Mononuclear cell (primary cell): ENCODE data around the gene MLLT6. TPM values are rescaled to one million over a fixed set of nuclear protein-coding genes. Genes with fewer than 3 reads are reported as not detected.

Source experiments
- H3K27me3 ChIP-seq: 2 replicates; pipeline ENCODE4 v1.6.0; 2011; ENCODE audit warnings: low read length, control low read depth; ENCODE audit not compliant: insufficient read depth
- H3K4me1 ChIP-seq: 2 replicates; pipeline ENCODE4 v1.5.1; 2011; ENCODE audit warnings: mild to moderate bottlenecking, low read length, control low read depth; ENCODE audit not compliant: insufficient read depth
- H3K4me3 ChIP-seq: 2 replicates; pipeline ENCODE4 v1.5.1; 2011; ENCODE audit warnings: mild to moderate bottlenecking, low read length, moderate library complexity
- H3K9me3 ChIP-seq: 2 replicates; pipeline ENCODE4 v1.5.1; 2011; ENCODE audit warnings: low read depth, mild to moderate bottlenecking, control low read depth, low read length
- total RNA-seq: library from RNA; depleted of rRNA; stranded (reverse); fragments of >200 nt; gene quantifications from one replicate; pipeline ENCODE4 v1.2.3, GENCODE V29; 2012

MLLT6 gene
- total RNA-seq, 1 donor: 95.9 TPM

DNA sequence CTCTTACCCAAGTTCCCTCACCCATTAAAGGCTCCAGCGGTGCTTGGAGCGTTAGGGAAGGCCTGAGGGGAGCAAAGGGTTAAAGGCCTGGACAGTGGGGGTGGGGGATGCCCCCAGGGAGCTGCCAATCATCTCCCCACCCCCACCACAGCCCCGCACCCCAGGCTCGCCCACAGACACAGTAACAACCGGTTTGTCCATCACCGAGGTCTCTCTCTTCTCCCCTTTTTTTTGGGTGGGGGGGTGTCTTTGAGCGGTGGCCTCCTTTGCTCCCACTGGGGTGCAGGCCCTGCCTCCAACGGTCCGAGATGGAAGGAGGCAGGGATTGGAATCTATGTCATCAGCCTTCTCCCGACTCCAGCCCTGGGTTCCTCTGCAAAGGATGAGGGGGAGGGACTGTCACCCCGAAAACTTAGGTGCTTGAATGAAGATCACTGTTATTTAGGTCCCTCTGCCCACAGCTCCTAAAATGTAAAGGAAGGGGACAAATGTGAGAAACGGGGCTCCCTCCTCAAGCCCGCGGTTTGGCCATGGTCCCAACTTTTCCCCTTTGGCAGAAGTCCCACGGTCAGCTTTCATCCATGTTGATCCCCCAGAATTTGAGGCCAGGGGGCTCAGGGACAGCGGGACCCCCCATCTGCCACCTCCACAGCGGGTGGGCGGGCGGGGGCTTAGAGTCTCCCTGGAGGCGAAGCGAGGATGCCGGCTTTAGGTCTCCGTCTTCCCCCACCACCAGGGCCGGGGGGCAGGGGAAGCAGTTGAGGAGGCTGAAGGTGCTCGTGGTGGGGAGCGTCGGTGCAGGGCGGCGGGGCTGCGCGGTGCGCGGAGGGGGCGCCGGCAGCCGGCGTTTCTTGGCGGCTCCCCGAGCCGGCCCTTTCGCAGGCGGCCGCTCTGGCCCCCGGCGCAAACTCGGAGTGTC, 32.0 kb upstream of the MLLT6 start:
- H3K27me3 ChIP-seq: peaks cover 72% of the 10 kb centered on the region
- H3K4me3 ChIP-seq: no peak overlapping the region
- peaks cover 23% of the 10 kb centered on the region for H3K4me1 ChIP-seq
- no peaks in the 10 kb centered on the region for H3K9me3 ChIP-seq

DNA sequence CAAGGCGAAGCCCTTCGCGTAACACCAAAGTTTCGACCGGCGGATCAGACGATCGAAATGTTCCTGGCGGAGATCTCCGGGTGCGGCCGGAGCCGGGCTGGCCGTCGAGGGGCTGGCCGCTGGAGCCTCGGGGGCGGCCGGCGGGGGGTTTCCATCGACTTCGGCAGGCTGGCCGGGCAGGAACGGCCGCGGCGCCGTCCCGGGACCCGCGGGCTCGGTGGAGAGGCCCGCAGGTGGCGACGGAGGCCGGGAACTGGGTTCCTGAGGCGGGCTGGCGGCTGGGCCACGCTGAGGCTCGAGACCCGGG, 31.4 kb upstream of the MLLT6 start:
- no peak overlapping the region for H3K4me3 ChIP-seq
- peaks cover 23% of the 10 kb centered on the region for H3K4me1 ChIP-seq
- no peaks in the 10 kb centered on the region for H3K9me3 ChIP-seq
- peaks cover 66% of the 10 kb centered on the region for H3K27me3 ChIP-seq

- Histone ChIP-seq H3K4me3 (peak overlapping the region; percentile 40), H3K4me1 (peaks cover 23% of the 10 kb centered on the region), H3K9me3 (no peaks in the 10 kb centered on the region), H3K27me3 (peaks cover 60% of the 10 kb centered on the region)
These were observed 30.9 kb upstream of the MLLT6 start for GRCh38 chr17:38674014-38674748.

- Histone ChIP-seq H3K4me3 (peak within 1 kb of the TSS; percentile 40), H3K27me3 (peaks cover 52% of the 10 kb centered on the region), H3K4me1 (peaks cover 23% of the 10 kb centered on the region), H3K9me3 (no peaks in the 10 kb centered on the region)
These were observed 30.1 kb upstream of the MLLT6 start, which contains the start of gene EPOP for GRCh38 chr17:38674749-38675615. Gene EPOP (minus strand): TSS chr17:38674957. CDS start chr17:38674495, 462 bp downstream.

GRCh38 chr17:38676706-38677504, 28.2 kb upstream of the MLLT6 start:
- H3K27me3 ChIP-seq: peaks cover 40% of the 10 kb centered on the region
- peaks cover 23% of the 10 kb centered on the region for H3K4me1 ChIP-seq
- H3K9me3 ChIP-seq: no peaks in the 10 kb centered on the region
- no peak overlapping the region for H3K4me3 ChIP-seq

- no peaks in the 10 kb centered on the region for H3K9me3 ChIP-seq
- H3K4me1 ChIP-seq: peaks cover 23% of the 10 kb centered on the region
- H3K4me3 ChIP-seq: no peak overlapping the region
- H3K27me3 ChIP-seq: peaks cover 30% of the 10 kb centered on the region
These were observed 27.3 kb upstream of the MLLT6 start for GRCh38 chr17:38677819-38678218.

DNA sequence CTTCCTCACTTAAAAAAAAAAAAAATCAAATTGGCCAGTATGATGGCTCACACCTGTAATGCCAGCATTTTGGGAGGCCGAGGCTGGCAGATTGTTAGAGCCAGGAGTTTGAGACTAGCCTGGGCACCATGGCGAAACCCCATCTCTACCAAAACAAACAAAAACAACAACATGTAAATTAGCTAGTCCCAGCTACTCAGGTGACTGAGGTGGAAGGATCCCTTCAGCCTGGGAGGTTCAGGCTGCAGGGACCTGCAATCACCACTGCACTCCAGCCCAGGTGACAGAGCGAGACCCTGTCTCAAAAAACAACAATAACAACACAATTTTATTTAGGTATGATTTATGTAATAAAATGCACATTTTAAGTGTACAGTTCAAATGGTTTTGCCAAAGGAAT, 24.0 kb upstream of the MLLT6 start:
- H3K27me3 ChIP-seq: peaks cover 7% of the 10 kb centered on the region
- H3K9me3 ChIP-seq: no peaks in the 10 kb centered on the region
- no peak overlapping the region for H3K4me3 ChIP-seq
- H3K4me1 ChIP-seq: peaks cover 6% of the 10 kb centered on the region

- H3K4me3 ChIP-seq: no peak overlapping the region
- H3K4me1 ChIP-seq: peaks cover 6% of the 10 kb centered on the region
- no peaks in the 10 kb centered on the region for H3K27me3 ChIP-seq
These were observed 19.6 kb upstream of the MLLT6 start for GRCh38 chr17:38685491-38685890.

GRCh38 chr17:38687286-38687685, 17.8 kb upstream of the MLLT6 start:
- no peaks in the 10 kb centered on the region for H3K27me3 ChIP-seq
- no peaks in the 10 kb centered on the region for H3K9me3 ChIP-seq
- H3K4me1 ChIP-seq: peaks cover 6% of the 10 kb centered on the region
- no peak overlapping the region for H3K4me3 ChIP-seq

More at GRCh38 chr17:38685491-38685890, 19.6 kb upstream of the MLLT6 start:
- H3K9me3 ChIP-seq: no peaks in the 10 kb centered on the region

- Histone ChIP-seq H3K4me1 (peaks cover 4% of the 10 kb centered on the region), H3K9me3 (no peaks in the 10 kb centered on the region), H3K4me3 (no peak overlapping the region), H3K27me3 (no peaks in the 10 kb centered on the region)
These were observed 14.7 kb upstream of the MLLT6 start for GRCh38 chr17:38690386-38690785.

- Histone ChIP-seq H3K9me3 (no peaks in the 10 kb centered on the region), H3K27me3 (no peaks in the 10 kb centered on the region), H3K4me1 (peaks cover 5% of the 10 kb centered on the region), H3K4me3 (no peak overlapping the region)
These were observed 13.9 kb upstream of the MLLT6 start for GRCh38 chr17:38691154-38691553.

GRCh38 chr17:38693700-38694329, 11.3 kb upstream of the MLLT6 start:
- Histone ChIP-seq H3K4me3 (no peak overlapping the region), H3K9me3 (no peaks in the 10 kb centered on the region)

DNA sequence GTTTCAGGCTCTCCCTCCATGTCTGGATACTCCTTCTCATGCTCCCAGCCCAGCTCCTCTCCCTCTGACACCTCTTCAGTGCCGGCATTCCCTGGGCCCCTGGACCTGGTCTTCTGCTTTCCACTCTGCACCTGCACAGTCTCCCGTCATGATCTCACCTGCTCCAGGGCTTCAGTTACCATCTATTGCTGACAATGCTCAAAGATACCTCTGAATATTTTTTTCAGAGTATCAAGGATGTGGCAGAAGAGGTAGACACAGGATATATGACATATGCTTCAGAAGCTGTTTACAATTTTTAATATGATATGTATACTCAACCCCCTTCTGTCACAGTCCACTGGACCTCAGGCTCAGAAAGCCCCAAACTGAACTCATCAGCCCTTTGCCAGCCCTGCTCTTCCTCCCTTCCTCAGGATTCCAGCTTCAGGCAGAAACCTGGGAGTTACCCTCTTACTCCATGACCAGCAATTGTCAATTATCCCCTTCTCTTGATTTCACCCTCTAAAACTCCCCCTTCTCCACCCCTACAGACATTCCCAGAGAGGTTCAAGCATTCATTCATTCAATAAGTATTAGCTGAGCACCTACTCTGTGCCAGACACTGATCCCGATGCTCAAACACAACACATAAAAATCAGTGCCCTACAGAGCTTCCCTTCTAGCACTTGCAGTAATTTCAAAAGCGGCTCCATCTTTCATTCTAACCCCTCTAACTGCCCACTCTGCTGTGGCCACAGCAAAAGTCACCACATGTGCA, 7.8 kb upstream of the MLLT6 start:
- Histone ChIP-seq H3K4me3 (no peak overlapping the region), H3K27me3 (no peaks in the 10 kb centered on the region), H3K4me1 (peaks cover 31% of the 10 kb centered on the region), H3K9me3 (no peaks in the 10 kb centered on the region)

More at GRCh38 chr17:38693700-38694329, 11.3 kb upstream of the MLLT6 start:
- H3K27me3 ChIP-seq: no peaks in the 10 kb centered on the region
- H3K4me1 ChIP-seq: peaks cover 12% of the 10 kb centered on the region
